HG03354 (cell line): ENCODE measurements around the gene LSM6.

Experiments
- ATAC-seq: cut with Tn5 transposase; IDR thresholded peaks from one replicate; pipeline ENCODE4 v1.9.1; 2021; ENCODE audit warnings: mild to moderate bottlenecking; ENCODE audit not compliant: unreplicated experiment, poor library complexity, severe bottlenecking

LSM6 gene

DNA sequence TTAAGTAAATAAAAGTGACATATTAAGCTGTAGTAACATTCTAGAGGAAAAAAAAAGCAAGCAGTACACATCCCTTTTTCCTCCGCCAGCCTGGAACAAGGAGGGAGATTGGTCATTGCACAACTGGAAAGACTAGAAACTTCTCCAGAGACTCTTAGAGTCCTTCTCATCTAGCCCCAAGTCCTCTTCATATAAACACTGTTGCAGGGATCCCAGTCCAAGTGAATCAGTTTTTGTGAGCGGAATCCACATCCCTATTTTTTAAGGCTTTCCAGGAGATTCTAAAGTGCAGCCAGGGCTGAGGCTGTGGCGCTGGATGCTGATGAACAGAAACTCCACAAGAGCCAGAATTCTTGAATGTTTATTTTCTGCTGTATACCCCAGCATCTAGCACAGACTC, 62.6 kb downstream of the LSM6 start:
- no peak for ATAC-seq
